OCI-LY3 (cell line): ENCODE measurements around the gene NUP98.

Experiments used
- H2AFZ ChIP-seq: fragments of 200-600, 300-600 bp; shearing (Covaris generic); 2 replicates; pipeline ENCODE4 v1.6.0; 2014; ENCODE audit warnings: antibody characterized with exemption, low read depth, low read length
- H3K27ac ChIP-seq: fragments of 200-600, 300-600 bp; sonication (generic); 2 replicates; pipeline ENCODE4 v1.5.1; 2014; ENCODE audit warnings: mild to moderate bottlenecking, low read length, moderate library complexity, mixed read lengths
- H3K27me3 ChIP-seq: fragments of 200-600, 300-600 bp; sonication (generic); 2 replicates; pipeline ENCODE4 v1.6.1; 2014; ENCODE audit warnings: low read depth, low read length, mixed read lengths
- H3K36me3 ChIP-seq: fragments of 200-600, 300-600 bp; sonication (generic); replicated peaks from 2 replicates; pipeline ENCODE3; 2014; ENCODE audit warnings: low read depth, low read length, mixed read lengths
- H3K4me1 ChIP-seq: fragments of 300-600, 200-600 bp; sonication (generic); 2 replicates; pipeline ENCODE4 v1.6.1; 2014; ENCODE audit warnings: low read length, mixed read lengths
- H3K4me2 ChIP-seq: fragments of 200-600, 300-600 bp; sonication (generic); 2 replicates; pipeline ENCODE4 v1.6.1; 2014; ENCODE audit warnings: low read length, mixed read lengths
- H3K4me3 ChIP-seq: fragments of 300-600, 200-600 bp; sonication (generic); 2 replicates; pipeline ENCODE4 v1.5.1; 2014; ENCODE audit warnings: antibody characterized with exemption, mild to moderate bottlenecking, low read length, moderate library complexity
- H3K79me2 ChIP-seq: fragments of 300-600, 200-600 bp; shearing (Covaris generic); 2 replicates; pipeline ENCODE4 v1.6.1; 2014; ENCODE audit warnings: mild to moderate bottlenecking, low read length, mixed read lengths
- H3K9ac ChIP-seq: fragments of 300-600, 200-600 bp; shearing (Covaris generic); 2 replicates; pipeline ENCODE4 v1.6.0; 2014; ENCODE audit warnings: mild to moderate bottlenecking, low read length, moderate library complexity
- H3K9me3 ChIP-seq: fragments of 200-600, 300-600 bp; shearing (Covaris generic); 2 replicates; pipeline ENCODE4 v1.6.1; 2014; ENCODE audit warnings: low read length, mixed read lengths; ENCODE audit not compliant: insufficient read depth
- H4K20me1 ChIP-seq: fragments of 200-600, 300-600 bp; sonication (generic); 2 replicates; pipeline ENCODE4 v1.6.1; 2016; ENCODE audit warnings: low read length, mixed read lengths; ENCODE audit not compliant: insufficient read depth
- EZH2phosphoT487 ChIP-seq: fragments of 200-600 bp; shearing (Covaris generic); IDR thresholded peaks from 2 replicates; pipeline ENCODE4 v1.6.1; 2018; ENCODE audit warnings: antibody characterized with exemption, mixed run types, low read depth
- TF ChIP-seq, protein P1 (sequence below): fragments of 200-600, 300-600 bp; sonication (generic); IDR thresholded peaks from 2 replicates; pipeline ENCODE4 v1.5.1; 2014; ENCODE audit warnings: antibody characterized with exemption, low read length, low read depth

NUP98 gene

GRCh38 chr11:3764266-3764665, 33.1 kb downstream of the NUP98 start:
- no peaks in the 10 kb centered on the region for H3K9me3 ChIP-seq
- H2AFZ ChIP-seq = no peak overlapping the region
- no peaks in the 10 kb centered on the region for H3K27me3 ChIP-seq
- H3K4me3 ChIP-seq = no peak overlapping the region
- peak overlapping the region; percentile 46 for H3K27ac ChIP-seq
- H3K9ac ChIP-seq = no peak overlapping the region
- H3K4me1 ChIP-seq = peaks cover 25% of the 10 kb centered on the region
- no peak for TF ChIP-seq EZH2phosphoT487
- TF ChIP-seq, protein P1, sequence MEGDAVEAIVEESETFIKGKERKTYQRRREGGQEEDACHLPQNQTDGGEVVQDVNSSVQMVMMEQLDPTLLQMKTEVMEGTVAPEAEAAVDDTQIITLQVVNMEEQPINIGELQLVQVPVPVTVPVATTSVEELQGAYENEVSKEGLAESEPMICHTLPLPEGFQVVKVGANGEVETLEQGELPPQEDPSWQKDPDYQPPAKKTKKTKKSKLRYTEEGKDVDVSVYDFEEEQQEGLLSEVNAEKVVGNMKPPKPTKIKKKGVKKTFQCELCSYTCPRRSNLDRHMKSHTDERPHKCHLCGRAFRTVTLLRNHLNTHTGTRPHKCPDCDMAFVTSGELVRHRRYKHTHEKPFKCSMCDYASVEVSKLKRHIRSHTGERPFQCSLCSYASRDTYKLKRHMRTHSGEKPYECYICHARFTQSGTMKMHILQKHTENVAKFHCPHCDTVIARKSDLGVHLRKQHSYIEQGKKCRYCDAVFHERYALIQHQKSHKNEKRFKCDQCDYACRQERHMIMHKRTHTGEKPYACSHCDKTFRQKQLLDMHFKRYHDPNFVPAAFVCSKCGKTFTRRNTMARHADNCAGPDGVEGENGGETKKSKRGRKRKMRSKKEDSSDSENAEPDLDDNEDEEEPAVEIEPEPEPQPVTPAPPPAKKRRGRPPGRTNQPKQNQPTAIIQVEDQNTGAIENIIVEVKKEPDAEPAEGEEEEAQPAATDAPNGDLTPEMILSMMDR = no peak
- H3K79me2 ChIP-seq = peaks cover 8% of the 10 kb centered on the region; the same call in 1 of the 2 replicates
- peak overlapping the region; percentile 8; the same call in 1 of the 2 replicates for H3K4me2 ChIP-seq
- peaks cover 62% of the 10 kb centered on the region for H3K36me3 ChIP-seq
- no peaks in the 10 kb centered on the region for H4K20me1 ChIP-seq

DNA sequence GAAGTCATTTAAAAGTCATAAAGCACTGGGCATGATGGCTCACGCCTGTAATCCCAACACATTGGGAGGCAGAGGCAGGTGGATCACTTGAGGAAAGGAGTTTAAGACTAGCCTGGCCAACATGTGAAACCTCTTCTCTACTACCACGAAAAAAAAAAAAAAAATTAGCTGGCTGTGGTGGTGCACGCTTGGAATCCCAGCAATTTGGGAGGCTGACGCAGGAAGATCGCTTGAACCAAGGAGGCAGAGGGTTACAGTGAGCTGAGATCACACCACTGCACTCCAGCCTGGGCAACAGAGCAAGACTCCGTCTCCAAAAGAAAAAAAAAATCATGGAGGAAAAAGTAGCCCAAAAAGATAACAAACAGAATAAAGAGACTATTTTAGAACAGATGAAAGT, 42.2 kb downstream of the NUP98 start:
- no peak overlapping the region for H3K9ac ChIP-seq
- peaks cover 14% of the 10 kb centered on the region for H3K79me2 ChIP-seq
- H3K4me1 ChIP-seq = no peaks in the 10 kb centered on the region
- no peak overlapping the region for H3K4me3 ChIP-seq
- H2AFZ ChIP-seq = no peak overlapping the region
- no peak overlapping the region for H3K27ac ChIP-seq
- H3K9me3 ChIP-seq = no peaks in the 10 kb centered on the region
- H4K20me1 ChIP-seq = no peaks in the 10 kb centered on the region
- H3K36me3 ChIP-seq = peaks cover 40% of the 10 kb centered on the region
- H3K4me2 ChIP-seq = no peak overlapping the region
- no peak for TF ChIP-seq EZH2phosphoT487
- TF ChIP-seq, protein P1 = no peak
- no peaks in the 10 kb centered on the region for H3K27me3 ChIP-seq

DNA sequence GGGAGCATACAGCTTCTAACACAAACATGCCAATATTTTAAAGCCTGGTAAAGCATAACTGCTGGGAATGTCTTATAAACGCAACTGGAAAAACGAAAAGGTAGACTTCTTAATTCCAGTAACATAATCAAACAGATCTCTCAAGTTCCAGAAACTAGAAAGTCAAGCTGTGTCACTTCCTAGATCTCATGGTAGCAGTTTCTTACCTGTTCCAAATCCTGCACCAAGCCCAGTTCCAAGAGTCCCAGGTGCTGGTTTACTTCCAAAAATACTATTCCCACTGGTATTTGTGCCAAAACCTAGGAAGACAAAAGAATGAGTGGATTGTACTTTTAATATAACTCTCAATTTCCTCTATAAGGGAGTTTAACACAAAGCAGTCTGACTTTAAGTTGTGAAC, 44.2 kb downstream of the NUP98 start:
- no peak overlapping the region for H3K4me2 ChIP-seq
- peaks cover 14% of the 10 kb centered on the region for H3K79me2 ChIP-seq
- H3K4me3 ChIP-seq = no peak overlapping the region
- H3K9ac ChIP-seq = no peak overlapping the region
- no peaks in the 10 kb centered on the region for H3K4me1 ChIP-seq
- H4K20me1 ChIP-seq = no peaks in the 10 kb centered on the region
- H3K36me3 ChIP-seq = peaks cover 36% of the 10 kb centered on the region
- TF ChIP-seq, protein P1 = no peak
- TF ChIP-seq EZH2phosphoT487 = no peak
- H3K27me3 ChIP-seq = no peaks in the 10 kb centered on the region
- no peaks in the 10 kb centered on the region for H3K9me3 ChIP-seq
- H3K27ac ChIP-seq = no peak overlapping the region
- H2AFZ ChIP-seq = no peak overlapping the region

DNA sequence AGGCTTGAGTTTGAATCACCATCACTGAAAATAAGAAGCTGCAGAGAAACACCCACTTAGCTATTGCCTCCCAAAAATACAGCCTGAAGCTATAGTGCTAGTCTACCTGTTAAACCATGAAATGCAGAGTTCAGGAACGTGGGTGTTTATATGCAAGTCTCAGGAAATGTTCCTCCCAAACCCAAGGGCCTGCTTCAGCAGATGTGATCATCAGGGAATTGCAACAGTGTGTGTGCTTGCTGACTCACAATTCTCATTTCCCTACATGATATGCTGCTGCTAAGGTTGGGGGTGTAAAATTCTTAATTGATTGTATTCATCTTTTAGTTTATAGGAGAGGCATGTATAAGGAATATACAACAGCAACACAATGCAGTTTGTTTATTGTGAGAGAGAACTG, 49.6 kb downstream of the NUP98 start:
- Histone ChIP-seq H3K79me2 (peaks cover 6% of the 10 kb centered on the region; the same call in 1 of the 2 replicates), H2AFZ (no peak overlapping the region), H3K4me3 (no peak overlapping the region), H3K27me3 (no peaks in the 10 kb centered on the region), H3K9ac (no peak overlapping the region), H3K9me3 (no peaks in the 10 kb centered on the region), H3K4me2 (no peak overlapping the region), H4K20me1 (no peaks in the 10 kb centered on the region), H3K4me1 (no peaks in the 10 kb centered on the region), H3K27ac (no peak overlapping the region), H3K36me3 (peaks cover 45% of the 10 kb centered on the region)
- TF ChIP-seq EZH2phosphoT487 = no peak

GRCh38 chr11:3745161-3745560, 52.2 kb downstream of the NUP98 start:
- H3K79me2 ChIP-seq = peaks cover 3% of the 10 kb centered on the region; the same call in 1 of the 2 replicates
- TF ChIP-seq EZH2phosphoT487 = no peak
- TF ChIP-seq, protein P1 = no peak
- H3K27me3 ChIP-seq = no peaks in the 10 kb centered on the region
- no peak overlapping the region for H2AFZ ChIP-seq
- H3K9me3 ChIP-seq = no peaks in the 10 kb centered on the region
- H4K20me1 ChIP-seq = no peaks in the 10 kb centered on the region
- no peak overlapping the region for H3K9ac ChIP-seq
- no peak overlapping the region for H3K4me3 ChIP-seq
- no peak overlapping the region for H3K27ac ChIP-seq
- peaks cover 38% of the 10 kb centered on the region for H3K36me3 ChIP-seq
- H3K4me1 ChIP-seq = no peaks in the 10 kb centered on the region
- H3K4me2 ChIP-seq = no peak overlapping the region
